Measurements from ENCODE around the gene REG1B.

REG1B gene

GRCh38 chr2:79087785-79088364 lies at the start of gene REG1B:
REG1B (minus strand) TSS chr2:79087993; CDS start chr2:79087612, 381 bp downstream.
- Histone ChIP-seq H3K4me1 (ENCODE audit: control insufficient read depth, insufficient read depth, low read length) (no peaks in the 10 kb centered on the region), H3K9ac (ENCODE audit: low read depth, low read length) (no peak within 1 kb of the TSS), H3K36me3 (ENCODE audit: control insufficient read depth, insufficient read depth, low read length) (no peaks in the 10 kb centered on the region), H3K9me3 (ENCODE audit: control insufficient read depth, insufficient read depth, low read length) (no peaks in the 10 kb centered on the region), H3K4me3 (ENCODE audit: low read depth, low read length) (no peak within 1 kb of the TSS), H3K27ac (ENCODE audit: low read depth, low read length) (no peak within 1 kb of the TSS), H3K27me3 (ENCODE audit: control insufficient read depth, insufficient read depth, low read length) (no peaks in the 10 kb centered on the region)

GRCh38 chr2:79131687-79132086 lies 43.9 kb upstream of the REG1B start:
- no peak overlapping the region for H3K27ac ChIP-seq (ENCODE audit: low read depth, low read length)
- H3K27me3 ChIP-seq (ENCODE audit: control insufficient read depth, insufficient read depth, low read length) = no peaks in the 10 kb centered on the region
- H3K4me3 ChIP-seq (ENCODE audit: low read depth, low read length) = no peak overlapping the region
- no peaks in the 10 kb centered on the region for H3K36me3 ChIP-seq (ENCODE audit: control insufficient read depth, insufficient read depth, low read length)
- H3K9ac ChIP-seq (ENCODE audit: low read depth, low read length) = no peak overlapping the region
- H3K4me1 ChIP-seq (ENCODE audit: control insufficient read depth, insufficient read depth, low read length) = no peaks in the 10 kb centered on the region
- H3K9me3 ChIP-seq (ENCODE audit: control insufficient read depth, insufficient read depth, low read length) = no peaks in the 10 kb centered on the region

GRCh38 chr2:79129804-79130203 lies 42.0 kb upstream of the REG1B start:
- H3K27ac ChIP-seq (ENCODE audit: low read depth, low read length) = no peak overlapping the region
- H3K9ac ChIP-seq (ENCODE audit: low read depth, low read length) = no peak overlapping the region
- H3K4me3 ChIP-seq (ENCODE audit: low read depth, low read length) = no peak overlapping the region
- no peaks in the 10 kb centered on the region for H3K4me1 ChIP-seq (ENCODE audit: control insufficient read depth, insufficient read depth, low read length)
- H3K27me3 ChIP-seq (ENCODE audit: control insufficient read depth, insufficient read depth, low read length) = no peaks in the 10 kb centered on the region
- H3K9me3 ChIP-seq (ENCODE audit: control insufficient read depth, insufficient read depth, low read length) = no peaks in the 10 kb centered on the region
- H3K36me3 ChIP-seq (ENCODE audit: control insufficient read depth, insufficient read depth, low read length) = no peaks in the 10 kb centered on the region

GRCh38 chr2:79129260-79129659 lies 41.5 kb upstream of the REG1B start:
- Histone ChIP-seq H3K4me3 (ENCODE audit: low read depth, low read length) (no peak overlapping the region), H3K36me3 (ENCODE audit: control insufficient read depth, insufficient read depth, low read length) (no peaks in the 10 kb centered on the region), H3K9ac (ENCODE audit: low read depth, low read length) (no peak overlapping the region), H3K27me3 (ENCODE audit: control insufficient read depth, insufficient read depth, low read length) (no peaks in the 10 kb centered on the region), H3K9me3 (ENCODE audit: control insufficient read depth, insufficient read depth, low read length) (no peaks in the 10 kb centered on the region), H3K27ac (ENCODE audit: low read depth, low read length) (no peak overlapping the region), H3K4me1 (ENCODE audit: control insufficient read depth, insufficient read depth, low read length) (no peaks in the 10 kb centered on the region)

- Histone ChIP-seq H3K9me3 (ENCODE audit: control insufficient read depth, insufficient read depth, low read length) (no peaks in the 10 kb centered on the region), H3K27ac (ENCODE audit: low read depth, low read length) (no peak overlapping the region), H3K9ac (ENCODE audit: low read depth, low read length) (no peak overlapping the region), H3K36me3 (ENCODE audit: control insufficient read depth, insufficient read depth, low read length) (no peaks in the 10 kb centered on the region), H3K4me3 (ENCODE audit: low read depth, low read length) (no peak overlapping the region), H3K27me3 (ENCODE audit: control insufficient read depth, insufficient read depth, low read length) (no peaks in the 10 kb centered on the region), H3K4me1 (ENCODE audit: control insufficient read depth, insufficient read depth, low read length) (no peaks in the 10 kb centered on the region)
Measured at GRCh38 chr2:79128406-79128805, 40.6 kb upstream of the REG1B start.

- Histone ChIP-seq H3K27ac (ENCODE audit: low read depth, low read length) (no peak overlapping the region), H3K9me3 (ENCODE audit: control insufficient read depth, insufficient read depth, low read length) (no peaks in the 10 kb centered on the region)
Measured at GRCh38 chr2:79125721-79125985, 37.9 kb upstream of the REG1B start.

GRCh38 chr2:79124907-79125720 lies 37.3 kb upstream of the REG1B start:
- Histone ChIP-seq H3K4me3 (ENCODE audit: low read depth, low read length) (no peak overlapping the region), H3K27ac (ENCODE audit: low read depth, low read length) (no peak overlapping the region), H3K9ac (ENCODE audit: low read depth, low read length) (no peak overlapping the region), H3K4me1 (ENCODE audit: control insufficient read depth, insufficient read depth, low read length) (no peaks in the 10 kb centered on the region), H3K9me3 (ENCODE audit: control insufficient read depth, insufficient read depth, low read length) (no peaks in the 10 kb centered on the region), H3K27me3 (ENCODE audit: control insufficient read depth, insufficient read depth, low read length) (no peaks in the 10 kb centered on the region), H3K36me3 (ENCODE audit: control insufficient read depth, insufficient read depth, low read length) (no peaks in the 10 kb centered on the region)

More at GRCh38 chr2:79125721-79125985, 37.9 kb upstream of the REG1B start:
- H3K4me1 ChIP-seq (ENCODE audit: control insufficient read depth, insufficient read depth, low read length) = no peaks in the 10 kb centered on the region
- no peaks in the 10 kb centered on the region for H3K27me3 ChIP-seq (ENCODE audit: control insufficient read depth, insufficient read depth, low read length)
- H3K4me3 ChIP-seq (ENCODE audit: low read depth, low read length) = no peak overlapping the region
- H3K36me3 ChIP-seq (ENCODE audit: control insufficient read depth, insufficient read depth, low read length) = no peaks in the 10 kb centered on the region
- H3K9ac ChIP-seq (ENCODE audit: low read depth, low read length) = no peak overlapping the region

- Histone ChIP-seq H3K4me1 (ENCODE audit: control insufficient read depth, insufficient read depth, low read length) (no peaks in the 10 kb centered on the region), H3K27ac (ENCODE audit: low read depth, low read length) (no peak overlapping the region), H3K27me3 (ENCODE audit: control insufficient read depth, insufficient read depth, low read length) (no peaks in the 10 kb centered on the region), H3K4me3 (ENCODE audit: low read depth, low read length) (no peak overlapping the region), H3K9ac (ENCODE audit: low read depth, low read length) (no peak overlapping the region), H3K36me3 (ENCODE audit: control insufficient read depth, insufficient read depth, low read length) (no peaks in the 10 kb centered on the region), H3K9me3 (ENCODE audit: control insufficient read depth, insufficient read depth, low read length) (no peaks in the 10 kb centered on the region)
Measured at GRCh38 chr2:79122676-79123075, 34.9 kb upstream of the REG1B start.

- no peaks in the 10 kb centered on the region for H3K36me3 ChIP-seq (ENCODE audit: control insufficient read depth, insufficient read depth, low read length)
- no peak within 1 kb of the TSS for H3K27ac ChIP-seq (ENCODE audit: low read depth, low read length)
- H3K4me3 ChIP-seq (ENCODE audit: low read depth, low read length) = no peak within 1 kb of the TSS
- H3K27me3 ChIP-seq (ENCODE audit: control insufficient read depth, insufficient read depth, low read length) = no peaks in the 10 kb centered on the region
- no peak within 1 kb of the TSS for H3K9ac ChIP-seq (ENCODE audit: low read depth, low read length)
- no peaks in the 10 kb centered on the region for H3K4me1 ChIP-seq (ENCODE audit: control insufficient read depth, insufficient read depth, low read length)
- H3K9me3 ChIP-seq (ENCODE audit: control insufficient read depth, insufficient read depth, low read length) = no peaks in the 10 kb centered on the region
Measured at GRCh38 chr2:79120194-79120713, 32.5 kb upstream of the REG1B start, which contains the start of gene REG1A. REG1A (plus strand) TSS chr2:79120488; CDS start chr2:79120862, 374 bp downstream.

GRCh38 chr2:79116997-79117928 lies 29.5 kb upstream of the REG1B start:
- H3K36me3 ChIP-seq (ENCODE audit: control insufficient read depth, insufficient read depth, low read length) = no peaks in the 10 kb centered on the region
- no peak overlapping the region for H3K9ac ChIP-seq (ENCODE audit: low read depth, low read length)
- H3K9me3 ChIP-seq (ENCODE audit: control insufficient read depth, insufficient read depth, low read length) = no peaks in the 10 kb centered on the region
- no peaks in the 10 kb centered on the region for H3K4me1 ChIP-seq (ENCODE audit: control insufficient read depth, insufficient read depth, low read length)
- H3K4me3 ChIP-seq (ENCODE audit: low read depth, low read length) = no peak overlapping the region
- H3K27me3 ChIP-seq (ENCODE audit: control insufficient read depth, insufficient read depth, low read length) = no peaks in the 10 kb centered on the region
- H3K27ac ChIP-seq (ENCODE audit: low read depth, low read length) = no peak overlapping the region
